Mesendoderm (in vitro differentiated cells): Measurements from ENCODE around the gene COL11A2.

Source experiments
- DNase-seq: peaks from one replicate; pipeline ENCODE4 v3.0.0; 2013
- H2AK5ac ChIP-seq: 2 replicates; pipeline ENCODE4 v1.6.1; 2013; ENCODE audit warnings: low read length, inconsistent platforms
- H2BK120ac ChIP-seq: 2 replicates; pipeline ENCODE4 v1.6.1; 2013; ENCODE audit warnings: low read depth, mild to moderate bottlenecking, low read length, moderate library complexity, mixed read lengths
- H2BK15ac ChIP-seq: replicated peaks from 2 replicates; pipeline ENCODE4 v1.6.1; 2013; ENCODE audit warnings: low read depth, mild to moderate bottlenecking, moderate library complexity
- H2BK5ac ChIP-seq: 2 replicates; pipeline ENCODE4 v1.6.1; 2013; ENCODE audit warnings: low read length, inconsistent platforms
- H3K18ac ChIP-seq: 2 replicates; pipeline ENCODE4 v1.6.1; 2013; ENCODE audit warnings: mild to moderate bottlenecking, low read length, mixed read lengths
- H3K23ac ChIP-seq: one replicate; pipeline ENCODE4 v1.6.1; 2013; ENCODE audit warnings: low read length
- H3K27ac ChIP-seq: 2 replicates; pipeline ENCODE4 v1.5.1; 2013; ENCODE audit warnings: low read depth, mild to moderate bottlenecking, inconsistent platforms, low read length, moderate library complexity
- H3K27me3 ChIP-seq: 2 replicates; pipeline ENCODE4 v1.6.1; 2013; ENCODE audit warnings: low read length, control low read depth, mild to moderate bottlenecking, inconsistent platforms; ENCODE audit not compliant: insufficient read depth, poor library complexity
- H3K36me3 ChIP-seq: 2 replicates; pipeline ENCODE4 v1.6.1; 2013; ENCODE audit warnings: low read length, inconsistent platforms; ENCODE audit not compliant: control insufficient read depth, insufficient read depth
- H3K4ac ChIP-seq: one replicate; pipeline ENCODE4 v1.6.1; 2013; ENCODE audit warnings: low read depth, mild to moderate bottlenecking, low read length, moderate library complexity
- H3K4me1 ChIP-seq: 2 replicates; pipeline ENCODE4 v1.6.1; 2013; ENCODE audit warnings: low read depth, low read length, inconsistent platforms; ENCODE audit not compliant: control insufficient read depth
- H3K4me2 ChIP-seq: 2 replicates; pipeline ENCODE4 v1.6.1; 2013; ENCODE audit warnings: low read length
- H3K4me3 ChIP-seq: 2 replicates; pipeline ENCODE4 v1.5.1; 2013; ENCODE audit warnings: mild to moderate bottlenecking, low read length
- H3K56ac ChIP-seq: one replicate; pipeline ENCODE4 v1.6.1; 2013; ENCODE audit warnings: low read length
- H3K79me1 ChIP-seq: 2 replicates; pipeline ENCODE4 v1.6.1; 2013; ENCODE audit warnings: low read length, inconsistent platforms
- H3K79me2 ChIP-seq: 2 replicates; pipeline ENCODE4 v1.6.1; 2013; ENCODE audit warnings: mild to moderate bottlenecking, low read length; ENCODE audit not compliant: control insufficient read depth, insufficient read depth
- H3K9ac ChIP-seq: 2 replicates; pipeline ENCODE4 v1.6.1; 2013; ENCODE audit warnings: low read length, inconsistent platforms
- H4K5ac ChIP-seq: one replicate; pipeline ENCODE4 v1.6.1; 2013; ENCODE audit warnings: low read length
- H4K8ac ChIP-seq: one replicate; pipeline ENCODE4 v1.6.1; 2013; ENCODE audit warnings: low read depth, mild to moderate bottlenecking, control low read depth, low read length, moderate library complexity
- WGBS: extraction: QIAGEN DNeasy Blood & Tissue Kit; methylation state at CpG from one replicate; pipeline ENCODE4 v1.1.7; 2013; ENCODE audit warnings: low lambda C conversion rate, missing lambda C conversion rate; ENCODE audit not compliant: insufficient coverage; ENCODE audit errors: extremely low coverage; 5-methylcytosine and 5-hydroxymethylcytosine counted together

Gene COL11A2

DNA sequence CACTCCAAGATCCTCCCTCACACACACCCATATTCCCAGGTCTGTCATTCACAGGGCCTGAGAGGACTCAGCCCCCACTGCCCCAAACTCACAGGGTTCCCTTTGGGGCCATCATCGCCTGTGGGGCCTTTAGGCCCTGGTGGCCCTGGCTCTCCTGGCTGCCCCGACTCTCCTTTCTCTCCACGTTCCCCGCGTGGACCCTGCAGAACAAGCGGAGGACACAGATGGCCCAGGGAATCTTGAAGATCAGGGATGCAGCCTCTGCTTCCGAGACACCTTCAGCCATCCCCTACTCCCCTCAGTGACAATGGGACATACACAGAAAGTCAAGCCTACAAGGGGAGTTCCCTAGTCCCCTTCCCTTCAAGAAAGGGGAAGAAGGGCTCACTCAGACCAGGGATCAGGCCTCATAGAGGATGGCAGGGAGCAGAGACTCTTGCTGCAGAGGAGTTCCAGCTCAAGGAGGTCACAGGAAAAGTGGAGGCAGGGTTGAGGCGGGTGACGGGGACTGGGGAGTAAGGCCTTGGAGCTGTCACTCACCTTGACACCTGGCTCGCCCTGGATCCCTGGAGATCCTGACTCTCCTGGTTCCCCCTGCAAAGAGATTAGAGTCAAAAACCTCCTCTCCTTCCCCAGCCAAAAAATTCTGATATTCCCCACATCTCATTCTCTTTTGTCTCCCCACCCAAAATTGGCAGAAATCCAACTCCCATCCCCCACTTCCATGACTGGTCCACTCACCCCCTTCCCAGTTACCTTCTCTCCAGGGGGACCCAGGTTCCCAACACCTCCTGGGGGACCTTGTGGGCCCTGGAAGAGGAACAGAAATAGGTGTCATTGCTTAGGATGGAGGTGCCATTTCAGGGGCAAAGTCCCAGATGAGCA, 22.7 kb downstream of the COL11A2 start:
- H3K18ac ChIP-seq = no peak overlapping the region
- H2BK15ac ChIP-seq = no peak overlapping the region
- no peak overlapping the region for H3K23ac ChIP-seq
- no peak overlapping the region for H3K4ac ChIP-seq
- no peak overlapping the region for H3K27ac ChIP-seq
- H3K4me2 ChIP-seq = no peak overlapping the region
- no peak overlapping the region for H3K4me3 ChIP-seq
- no peaks in the 10 kb centered on the region for H3K36me3 ChIP-seq
- no CpG with 5 or more reads among the region's 10 CpGs for WGBS
- no peak overlapping the region for H3K56ac ChIP-seq
- H2AK5ac ChIP-seq = no peak overlapping the region
- H3K27me3 ChIP-seq = no peaks in the 10 kb centered on the region
- no peak overlapping the region for H4K8ac ChIP-seq
- H2BK5ac ChIP-seq = no peak overlapping the region
- H3K79me2 ChIP-seq = no peaks in the 10 kb centered on the region
- no peak overlapping the region for H4K5ac ChIP-seq
- no peak overlapping the region for H2BK120ac ChIP-seq
- H3K79me1 ChIP-seq = no peaks in the 10 kb centered on the region
- no peak overlapping the region for H3K9ac ChIP-seq
- no peaks in the 10 kb centered on the region for H3K4me1 ChIP-seq
- DNase-seq = no peak

- H2AK5ac ChIP-seq = no peak overlapping the region
- no peak overlapping the region for H4K5ac ChIP-seq
- no peaks in the 10 kb centered on the region for H3K27me3 ChIP-seq
- H3K9ac ChIP-seq = no peak overlapping the region
- H3K4me2 ChIP-seq = no peak overlapping the region
- no CpG with 5 or more reads among the region's 5 CpGs for WGBS
- no peak overlapping the region for H3K27ac ChIP-seq
- H3K79me1 ChIP-seq = no peaks in the 10 kb centered on the region
- H3K36me3 ChIP-seq = no peaks in the 10 kb centered on the region
- H2BK5ac ChIP-seq = no peak overlapping the region
- no peak overlapping the region for H3K23ac ChIP-seq
- H3K4ac ChIP-seq = no peak overlapping the region
- H3K4me1 ChIP-seq = no peaks in the 10 kb centered on the region
- no peak for DNase-seq
- H2BK120ac ChIP-seq = no peak overlapping the region
- H3K79me2 ChIP-seq = no peaks in the 10 kb centered on the region
- no peak overlapping the region for H3K56ac ChIP-seq
- no peak overlapping the region for H3K4me3 ChIP-seq
- H3K18ac ChIP-seq = no peak overlapping the region
- H2BK15ac ChIP-seq = no peak overlapping the region
- H4K8ac ChIP-seq = no peak overlapping the region
Observed at GRCh38 chr6:33168639-33169038, 23.6 kb downstream of the COL11A2 start.

DNA sequence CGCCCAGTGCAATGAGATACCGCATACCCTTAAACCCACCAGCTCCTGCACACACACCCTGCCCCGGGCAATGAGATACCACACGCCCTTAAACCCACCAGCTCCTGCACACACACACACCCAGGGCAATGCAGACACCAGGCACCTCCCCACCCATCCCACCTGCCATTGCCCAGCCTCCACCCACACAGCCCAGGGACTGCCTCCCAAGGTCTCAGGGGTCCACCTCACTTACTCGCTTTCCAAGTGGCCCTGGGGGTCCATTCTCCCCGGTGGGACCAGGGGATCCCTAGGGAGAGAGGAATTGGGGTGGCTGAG, 24.0 kb downstream of the COL11A2 start:
- H3K36me3 ChIP-seq = no peaks in the 10 kb centered on the region
- H3K27me3 ChIP-seq = no peaks in the 10 kb centered on the region
- H3K4me1 ChIP-seq = no peaks in the 10 kb centered on the region
- no peak overlapping the region for H2AK5ac ChIP-seq
- no peak overlapping the region for H4K8ac ChIP-seq
- no peak overlapping the region for H3K9ac ChIP-seq
- no peak overlapping the region for H3K18ac ChIP-seq
- no peak overlapping the region for H3K4ac ChIP-seq
- H2BK15ac ChIP-seq = no peak overlapping the region
- H2BK5ac ChIP-seq = no peak overlapping the region
- no peak overlapping the region for H3K4me2 ChIP-seq
- H3K23ac ChIP-seq = no peak overlapping the region
- no peak overlapping the region for H3K4me3 ChIP-seq
- no CpG with 5 or more reads among the region's 6 CpGs for WGBS
- no peak for DNase-seq
- no peak overlapping the region for H4K5ac ChIP-seq
- H3K79me2 ChIP-seq = no peaks in the 10 kb centered on the region
- H2BK120ac ChIP-seq = no peak overlapping the region
- H3K56ac ChIP-seq = no peak overlapping the region
- no peak overlapping the region for H3K27ac ChIP-seq
- H3K79me1 ChIP-seq = no peaks in the 10 kb centered on the region

DNA sequence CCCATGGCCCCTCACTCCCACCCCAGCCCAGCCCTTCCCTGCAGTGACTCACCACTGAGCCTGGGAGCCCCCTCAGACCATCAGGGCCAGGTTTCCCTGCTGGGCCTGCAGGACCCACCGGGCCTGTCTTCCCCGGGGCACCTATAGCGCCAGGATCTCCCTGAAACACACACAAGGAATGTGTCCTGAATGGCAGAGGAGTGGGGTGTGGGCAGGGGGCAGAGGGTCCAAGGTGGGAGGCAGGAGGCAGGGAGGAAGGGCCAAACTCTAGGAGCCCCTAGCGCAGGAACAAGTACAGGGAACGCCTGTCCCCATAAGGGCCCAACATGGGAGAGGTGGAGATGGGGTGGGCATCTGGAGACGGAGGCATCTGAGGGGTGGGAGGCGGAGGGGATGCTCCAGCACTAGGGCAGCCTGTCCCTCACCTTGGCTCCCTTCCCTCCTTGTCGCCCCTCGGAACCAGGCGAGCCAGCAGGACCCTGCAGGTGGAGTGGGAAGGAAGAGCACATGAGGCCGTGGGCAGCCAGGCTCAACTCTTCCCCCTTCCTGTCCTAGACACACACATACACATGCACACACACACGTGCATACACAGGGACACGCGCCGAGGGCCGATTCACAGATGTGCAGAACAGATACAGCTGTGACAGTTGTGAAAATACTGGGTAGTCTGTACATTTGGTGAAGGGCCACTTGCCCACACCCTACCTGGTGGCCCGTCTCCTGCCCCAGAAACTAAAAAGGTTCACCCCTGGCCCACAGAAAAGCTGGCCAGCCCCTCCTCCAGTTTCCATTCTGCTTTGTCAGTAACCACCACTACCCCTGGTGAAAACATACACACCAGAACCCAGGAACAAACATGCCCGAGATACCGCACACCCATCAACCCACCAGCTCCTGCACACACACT, 24.6 kb downstream of the COL11A2 start:
- no peak for DNase-seq
- WGBS = no CpG with 5 or more reads among the region's 19 CpGs

DNA sequence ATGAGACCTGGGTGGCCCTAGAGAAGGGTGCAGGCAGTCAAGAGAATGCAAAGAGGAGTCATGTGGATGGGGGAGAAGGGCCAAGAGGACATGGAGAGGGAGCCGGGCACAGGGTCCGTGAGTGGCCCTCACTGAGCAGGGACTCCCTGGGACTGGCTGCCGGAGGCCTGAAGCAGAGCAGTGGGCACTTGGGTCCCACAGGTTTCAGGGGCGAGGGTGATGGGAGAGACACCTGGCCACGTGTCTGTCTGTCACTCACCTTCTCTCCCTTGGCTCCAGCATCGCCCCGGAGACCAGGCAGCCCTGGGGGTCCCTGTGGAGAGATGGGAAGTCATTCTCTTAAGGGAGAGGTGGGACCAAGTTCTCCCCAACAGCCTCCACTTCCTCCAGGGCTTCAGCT, 25.5 kb downstream of the COL11A2 start:
- H3K56ac ChIP-seq = no peak overlapping the region
- H3K27ac ChIP-seq = no peak overlapping the region
- H3K9ac ChIP-seq = no peak overlapping the region
- no peak overlapping the region for H4K8ac ChIP-seq
- no peak overlapping the region for H2BK120ac ChIP-seq
- H3K18ac ChIP-seq = no peak overlapping the region
- H3K23ac ChIP-seq = no peak overlapping the region
- H4K5ac ChIP-seq = no peak overlapping the region
- H3K79me2 ChIP-seq = no peaks in the 10 kb centered on the region
- no CpG with 5 or more reads among the region's 7 CpGs for WGBS
- no peaks in the 10 kb centered on the region for H3K27me3 ChIP-seq
- H2BK5ac ChIP-seq = no peak overlapping the region
- no peak overlapping the region for H3K4me3 ChIP-seq
- no peak overlapping the region for H2BK15ac ChIP-seq
- H3K36me3 ChIP-seq = no peaks in the 10 kb centered on the region
- H3K4me2 ChIP-seq = no peak overlapping the region
- H3K4ac ChIP-seq = no peak overlapping the region
- H3K4me1 ChIP-seq = no peaks in the 10 kb centered on the region
- H2AK5ac ChIP-seq = no peak overlapping the region
- H3K79me1 ChIP-seq = no peaks in the 10 kb centered on the region
- DNase-seq = no peak

More for the DNA sequence above, 24.6 kb downstream of the COL11A2 start:
- H3K4me3 ChIP-seq = no peak overlapping the region
- no peak overlapping the region for H3K23ac ChIP-seq
- H3K18ac ChIP-seq = no peak overlapping the region
- no peak overlapping the region for H3K4me2 ChIP-seq
- no peak overlapping the region for H2BK120ac ChIP-seq
- H4K8ac ChIP-seq = no peak overlapping the region
- no peak overlapping the region for H2BK5ac ChIP-seq
- no peak overlapping the region for H2AK5ac ChIP-seq
- H3K79me2 ChIP-seq = no peaks in the 10 kb centered on the region
- no peak overlapping the region for H2BK15ac ChIP-seq
- H3K4me1 ChIP-seq = no peaks in the 10 kb centered on the region
- no peak overlapping the region for H3K56ac ChIP-seq
- no peaks in the 10 kb centered on the region for H3K27me3 ChIP-seq
- no peak overlapping the region for H4K5ac ChIP-seq
- H3K79me1 ChIP-seq = no peaks in the 10 kb centered on the region
- H3K4ac ChIP-seq = no peak overlapping the region
- H3K27ac ChIP-seq = no peak overlapping the region
- H3K9ac ChIP-seq = no peak overlapping the region
- no peaks in the 10 kb centered on the region for H3K36me3 ChIP-seq
